ENCODE measurements around the gene PACRG.

DNA sequence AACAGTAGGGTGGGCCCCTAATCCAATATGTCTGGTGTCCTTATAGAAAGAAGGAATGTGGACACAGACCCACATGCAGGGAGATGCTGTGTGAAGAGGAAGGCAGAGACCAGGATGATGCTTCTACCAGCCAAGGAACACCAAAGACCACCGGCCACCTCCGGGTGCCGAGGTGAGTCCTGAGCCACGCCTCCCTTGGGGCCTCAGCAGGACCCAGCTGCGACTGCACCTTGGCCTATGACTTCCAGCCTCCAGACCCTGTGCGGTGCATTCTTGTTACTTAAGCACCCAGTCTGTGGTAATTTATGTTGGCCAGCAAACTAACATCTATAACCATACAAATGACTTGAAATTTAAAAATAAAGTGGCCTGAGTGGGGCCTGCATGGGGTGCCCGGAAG, 607.3 kb downstream of the PACRG start:
- TF ChIP-seq POLR2A (IDR thresholded peaks at IDR 0.05; ENCODE audit: low read depth, low read length): no peak
- no peak for TF ChIP-seq TAF1 (IDR thresholded peaks at IDR 0.05; ENCODE audit: borderline replicate concordance, low read depth, low read length)

Measured in GM12892 (cell line).